Keratinocyte (primary cell): ENCODE measurements around the gene DSE.

Source experiments
- EZH2 ChIP-seq: IDR thresholded peaks from one replicate; pipeline ENCODE4 v1.6.1; 2012; ENCODE audit warnings: inconsistent platforms, mild to moderate bottlenecking, low read length, moderate library complexity
- TF ChIP-seq, protein P1 (sequence below), 3 experiments: IDR thresholded peaks in 1 of 3; conservative IDR thresholded peaks in 1 of 3; optimal IDR thresholded peaks in 1 of 3; 2 replicates in 2 of 3; 3 replicates in 1 of 3; pipeline versions ENCODE3 to v1.5.1; 2011; ENCODE audit warnings: low read length in 3 of 3, mild to moderate bottlenecking in 3 of 3, moderate library complexity in 2 of 3, control low read depth in 1 of 3, inconsistent platforms in 1 of 3; ENCODE audit not compliant: insufficient read depth in 2 of 3; ENCODE audit errors: extremely low read depth in 1 of 3

DNA sequence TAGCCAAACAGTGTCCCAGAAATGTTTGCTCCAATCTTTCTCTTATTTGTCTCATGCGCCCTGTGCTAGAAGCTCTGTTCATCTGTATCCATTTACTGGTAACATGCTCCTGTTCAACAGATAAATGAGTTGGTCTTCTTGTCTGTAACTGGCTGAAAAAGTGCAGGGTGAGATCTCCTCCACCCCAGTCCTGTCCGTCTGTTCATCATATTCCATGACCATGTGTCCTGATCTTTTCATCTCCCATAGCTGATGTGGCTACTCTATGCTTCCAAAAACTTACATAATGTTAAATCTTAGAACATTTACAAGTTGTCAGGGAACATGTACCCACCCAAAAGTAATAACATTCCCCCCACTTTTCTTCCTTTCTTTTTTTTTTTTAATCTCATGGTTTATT lies 31.8 kb upstream of the DSE start:
- TF ChIP-seq, protein P1, sequence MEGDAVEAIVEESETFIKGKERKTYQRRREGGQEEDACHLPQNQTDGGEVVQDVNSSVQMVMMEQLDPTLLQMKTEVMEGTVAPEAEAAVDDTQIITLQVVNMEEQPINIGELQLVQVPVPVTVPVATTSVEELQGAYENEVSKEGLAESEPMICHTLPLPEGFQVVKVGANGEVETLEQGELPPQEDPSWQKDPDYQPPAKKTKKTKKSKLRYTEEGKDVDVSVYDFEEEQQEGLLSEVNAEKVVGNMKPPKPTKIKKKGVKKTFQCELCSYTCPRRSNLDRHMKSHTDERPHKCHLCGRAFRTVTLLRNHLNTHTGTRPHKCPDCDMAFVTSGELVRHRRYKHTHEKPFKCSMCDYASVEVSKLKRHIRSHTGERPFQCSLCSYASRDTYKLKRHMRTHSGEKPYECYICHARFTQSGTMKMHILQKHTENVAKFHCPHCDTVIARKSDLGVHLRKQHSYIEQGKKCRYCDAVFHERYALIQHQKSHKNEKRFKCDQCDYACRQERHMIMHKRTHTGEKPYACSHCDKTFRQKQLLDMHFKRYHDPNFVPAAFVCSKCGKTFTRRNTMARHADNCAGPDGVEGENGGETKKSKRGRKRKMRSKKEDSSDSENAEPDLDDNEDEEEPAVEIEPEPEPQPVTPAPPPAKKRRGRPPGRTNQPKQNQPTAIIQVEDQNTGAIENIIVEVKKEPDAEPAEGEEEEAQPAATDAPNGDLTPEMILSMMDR (optimal IDR thresholded peaks at IDR 0.05 in 1 of 3, IDR thresholded peaks at IDR 0.05 in 1 of 3, conservative IDR thresholded peaks at IDR 0.05 in 1 of 3; ENCODE audit: extremely low read depth in 1 of 3, insufficient read depth in 2 of 3, low read length in 3 of 3): no peak
- no peak for TF ChIP-seq EZH2
